Uterus (tissue), 4 donors: ENCODE data around the gene LIN54. TPM values are rescaled to one million over a fixed set of nuclear protein-coding genes. Genes with fewer than 3 reads are reported as not detected.

Experiments used
- DNase-seq, 2 donors: peaks; one replicate each; pipeline ENCODE4 v3.0.0-alpha.2; 2019 to 2020
- H3K27ac ChIP-seq, 2 donors: fragments of 200-600 bp; sonication (generic); 1 replicate in 1 of 2; 2 replicates in 1 of 2; pipeline ENCODE4 v1.5.1; 2016 to 2018
- H3K27me3 ChIP-seq, 2 donors: fragments of 200-600 bp; sonication (generic); one replicate each; pipeline ENCODE4 v1.5.1; 2018 to 2019; ENCODE audit warnings: control low read depth in 1 of 2
- H3K36me3 ChIP-seq, 2 donors: fragments of 200-600 bp; sonication (generic); one replicate each; pipeline ENCODE4 v1.5.1; 2019; ENCODE audit warnings: control low read depth in 1 of 2
- H3K4me1 ChIP-seq, 2 donors: fragments of 200-600 bp; sonication (generic); one replicate each; pipeline ENCODE4 v1.5.1; 2018 to 2019; ENCODE audit warnings: control low read depth in 1 of 2
- H3K4me3 ChIP-seq, 2 donors: fragments of 200-600 bp; sonication (generic); 1 replicate in 1 of 2; 2 replicates in 1 of 2; pipeline ENCODE4 v1.5.1; 2018 to 2019; ENCODE audit warnings: mild to moderate bottlenecking in 1 of 2
- H3K9me3 ChIP-seq, 2 donors: fragments of 200-600 bp; sonication (generic); one replicate each; pipeline ENCODE4 v1.5.1; 2019; ENCODE audit warnings: control low read depth in 1 of 2
- CTCF ChIP-seq, 4 experiments: fragments of 200-600 bp in 2 of 4; fragments of 450-650 bp in 2 of 4; sonication (generic) in 2 of 4; IDR thresholded peaks; one replicate each; pipeline ENCODE4 v1.5.1; 2016 to 2019; ENCODE audit warnings: antibody characterized with exemption in 4 of 4, mild to moderate bottlenecking in 2 of 4, moderate library complexity in 1 of 4
- POLR2A ChIP-seq, 2 donors: fragments of 450-650 bp; IDR thresholded peaks; one replicate each; pipeline ENCODE4 v1.6.1; 2016; ENCODE audit warnings: antibody characterized with exemption in 2 of 2, mild to moderate bottlenecking in 1 of 2, moderate library complexity in 1 of 2
- intact Hi-C: fragments of 100-400 bp; cut with DNase I; formaldehyde crosslinking; loops from one replicate; pipeline ENCODE4 v1.15.1; 2023; ENCODE audit warnings: low total_unique reads
- small RNA-seq: library from RNA; depleted of rRNA; stranded (forward); fragments of <200 nt; gene quantifications from one replicate; pipeline ENCODE3, GENCODE V24; 2016
- total RNA-seq, 4 donors: library from RNA; depleted of rRNA in 3 of 4; stranded (reverse); fragments of >200 nt in 3 of 4; gene quantifications; one replicate each; pipeline versions ENCODE4 v1.1.0 to v1.2.4, GENCODE V29; 2014 to 2023
- donor health status: DM: yes; HTN: yes; CAD: no.

Gene LIN54
- total RNA-seq, 4 donors from 2014 or later: 3.3 to 47.6 (median 20.2) TPM

DNA sequence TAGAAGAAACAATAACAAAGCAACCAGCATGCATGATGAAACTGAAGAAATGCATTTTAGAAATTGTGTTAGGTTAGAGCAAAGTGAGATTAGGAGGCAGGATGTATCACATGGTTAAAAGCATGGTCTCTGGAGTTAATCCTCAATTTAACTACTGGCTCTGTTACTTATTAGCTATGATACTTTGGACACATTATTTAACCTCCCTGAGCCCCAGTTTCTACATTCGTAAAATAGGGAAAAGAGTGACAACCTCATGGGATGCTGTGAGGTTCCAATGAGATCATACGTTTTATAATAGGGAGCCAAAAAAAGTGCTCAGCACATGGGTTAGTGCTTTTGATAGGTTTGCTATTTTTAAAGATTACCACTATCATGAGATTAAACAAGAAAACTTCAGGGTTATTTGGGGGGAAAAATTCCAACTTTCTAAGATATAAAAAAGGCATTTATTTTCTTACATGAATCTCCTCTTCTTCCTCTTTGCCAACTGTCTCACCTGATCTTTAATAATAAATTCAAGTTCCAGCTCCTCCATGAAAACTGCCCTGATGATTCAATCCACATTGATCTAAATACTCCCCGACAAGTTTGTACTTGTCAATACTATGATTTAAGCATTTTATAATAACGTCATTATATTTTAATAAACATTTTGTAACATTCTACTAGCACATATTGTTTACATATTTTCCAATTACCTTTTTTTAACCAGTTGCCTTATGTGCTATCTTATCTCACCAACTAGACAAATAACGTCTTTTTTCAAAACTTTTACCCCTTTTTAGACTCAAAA lies 124.3 kb downstream of the LIN54 start:
- no peaks in the 10 kb centered on the region for H3K27me3 ChIP-seq
- no peak for TF ChIP-seq CTCF (IDR thresholded peaks at IDR 0.05)
- no peak for TF ChIP-seq POLR2A (IDR thresholded peaks at IDR 0.05)
- intact Hi-C loops: no loop called here
- no peak overlapping the region for H3K27ac ChIP-seq
- no peak overlapping the region for H3K4me3 ChIP-seq
- peaks cover 0 to 6% of the 10 kb centered on the region in 2 donors for H3K4me1 ChIP-seq
- peaks cover 0 to 3% of the 10 kb centered on the region in 2 donors for H3K9me3 ChIP-seq
- DNase-seq: no peak
- no peaks in the 10 kb centered on the region for H3K36me3 ChIP-seq

- no peak for DNase-seq
- Histone ChIP-seq H3K4me1 (peaks cover 0 to 6% of the 10 kb centered on the region in 2 donors), H3K9me3 (peaks cover 0 to 1% of the 10 kb centered on the region in 2 donors), H3K27ac (no peak overlapping the region), H3K27me3 (no peaks in the 10 kb centered on the region), H3K4me3 (no peak overlapping the region), H3K36me3 (no peaks in the 10 kb centered on the region)
- TF ChIP-seq CTCF (IDR thresholded peaks at IDR 0.05): no peak
- intact Hi-C loops: no loop called here
Observed at GRCh38 chr4:82885410-82885809, 125.2 kb downstream of the LIN54 start.

Small RNA genes lying within 50 kb of the gene (small RNA-seq; reads per million reads assigned to genes)
- not detected for gene RF00019
- not detected for gene RNU6-615P

Other genes with a start within 250 kb of the LIN54 start
- gene SCD5, start 212.0 kb downstream of the LIN54 start, total RNA-seq: 10 to 100 TPM in 2 of 4 donors, 1 to 10 TPM in 2; 4.1 to 30.3 (median 7.8) TPM
- 100 to 1,000 TPM; 117 to 458 (median 253) TPM for gene SEC31A, start 119.7 kb downstream of the LIN54 start, total RNA-seq
- gene THAP9, start 110.1 kb downstream of the LIN54 start, total RNA-seq: 10 to 100 TPM in 1 of 4 donors, 1 to 10 TPM in 3; 2.3 to 26.9 (median 6.5) TPM
- gene COPS4, start 24.4 kb upstream of the LIN54 start, total RNA-seq: 100 to 1,000 TPM in 1 of 4 donors, 10 to 100 TPM in 3; 21.3 to 113 (median 73.3) TPM
- 1 to 10 TPM in 2 of 4 donors, under 1 TPM in 1, not detected in 1; 0.51 to 6.3 (median 2.6) TPM for gene PLAC8, start 103.9 kb upstream of the LIN54 start, total RNA-seq